Bladder microvascular endothelial cell (primary cell): Measurements from ENCODE around the gene DLL1. TPM values are rescaled to one million over a fixed set of nuclear protein-coding genes. Genes with fewer than 3 reads are reported as not detected.

Experiments
- total RNA-seq: library from RNA; depleted of rRNA; stranded (reverse); fragments of >200 nt; gene quantifications from 2 replicates; pipeline ENCODE4 v1.2.3, GENCODE V29; 2014

DLL1 gene
- 2.2 and 2.6 TPM in 2 replicates for total RNA-seq

DNA sequence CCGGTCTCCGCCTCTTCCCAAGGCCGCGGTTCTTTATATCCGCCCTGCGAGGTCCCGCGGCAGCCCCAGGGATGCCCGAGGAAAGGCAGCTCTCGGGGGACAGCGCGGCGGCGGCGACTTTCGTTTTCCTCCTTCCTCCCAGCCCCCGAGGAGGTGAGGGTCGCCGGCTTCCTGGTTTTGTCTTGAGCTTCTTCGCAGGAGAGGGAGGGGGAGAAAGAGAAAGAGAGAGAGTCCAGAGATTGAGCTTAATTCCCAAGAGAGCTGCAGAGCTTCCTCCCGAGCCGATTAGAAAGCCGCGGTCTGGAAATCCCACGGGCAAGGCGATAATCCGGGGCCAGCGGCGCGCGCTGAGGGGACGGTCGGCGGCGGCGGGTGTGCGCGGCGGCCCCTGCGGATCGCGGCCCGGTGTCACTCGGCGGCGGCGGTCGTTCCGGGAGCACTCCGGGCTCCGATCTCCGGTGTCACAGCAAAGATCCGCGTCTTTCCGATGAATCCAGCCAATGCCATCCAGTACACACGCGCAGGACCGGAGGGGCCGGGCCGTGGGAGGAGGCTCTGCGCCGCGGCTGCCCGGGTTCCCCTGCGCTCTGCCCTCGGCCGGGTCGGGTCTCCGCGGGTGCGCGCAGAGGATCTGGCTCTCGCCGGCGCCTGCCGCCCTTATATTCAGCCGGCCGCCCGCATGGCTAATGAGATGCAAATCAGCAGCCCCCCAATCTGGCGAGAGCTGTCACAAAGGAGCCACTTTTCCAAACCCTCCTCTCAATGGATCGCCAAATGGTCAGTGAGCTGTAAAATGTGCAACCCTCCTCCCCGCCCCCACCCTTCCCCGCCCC, at the start of gene DLL1:
DLL1 (minus strand) TSS at position 783 of the 833 bp plus-strand sequence. CDS start 939 bp downstream, outside the sequence.

DNA sequence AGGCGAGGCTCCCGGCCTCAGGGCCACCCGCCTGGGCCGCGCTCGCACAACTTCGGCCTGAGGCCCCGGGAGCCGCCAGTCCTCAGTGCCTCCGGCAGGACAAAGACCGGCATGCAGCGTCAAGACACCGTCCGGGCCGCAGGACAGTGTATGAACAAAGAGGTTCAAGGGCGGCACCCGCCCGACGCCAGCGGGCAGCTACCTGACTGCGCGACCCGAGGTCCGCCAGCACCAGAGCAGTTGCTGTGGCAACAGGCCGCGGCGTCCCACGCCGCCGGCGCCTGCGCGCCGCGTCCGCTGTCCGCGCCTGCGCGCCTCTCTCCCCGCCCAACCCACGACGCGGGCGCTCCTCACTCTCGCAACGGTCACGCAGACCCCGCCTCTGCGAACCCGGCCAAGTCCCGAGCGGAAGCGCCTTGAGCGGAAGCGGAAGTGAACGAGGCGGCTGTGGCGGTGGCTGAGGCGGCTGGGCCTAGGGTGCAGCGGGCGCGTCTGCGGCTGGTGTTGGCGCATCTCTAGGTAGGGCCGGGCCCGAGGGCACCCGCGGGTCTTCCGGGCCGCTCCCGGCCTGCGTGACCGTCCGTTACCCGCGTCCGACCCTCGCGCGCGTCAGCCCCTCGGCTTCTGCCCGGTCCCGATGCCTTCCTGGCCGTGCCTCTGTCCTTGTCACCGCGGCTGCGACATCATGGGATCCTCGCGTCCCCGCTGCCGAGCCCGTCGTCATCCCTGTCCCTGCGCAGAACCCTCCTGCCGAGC, 15.6 kb upstream of the DLL1 start, which contains the start of gene FAM120B:
FAM120B (plus strand) TSS at position 435 of the 756 bp plus-strand sequence. CDS start 10,633 bp downstream, outside the sequence.

Other genes starting within 250 kb of the DLL1 start
- gene FAM120B, start 15.7 kb upstream of the DLL1 start, total RNA-seq = 8.9 and 21.1 TPM in 2 replicates